Mononuclear cell (primary cell): ENCODE data around the gene GPC6. TPM values are rescaled to one million over a fixed set of nuclear protein-coding genes. Genes with fewer than 3 reads are reported as not detected.
"Not testable (repeated sequence)": the region's sequence is repeated elsewhere in the genome, so short reads cannot be mapped to it uniquely, and the experiment has no call there.

Experiments used
- H3K27me3 ChIP-seq: 2 replicates; pipeline ENCODE4 v1.6.0; 2011; ENCODE audit warnings: low read length, control low read depth; ENCODE audit not compliant: insufficient read depth
- H3K4me1 ChIP-seq: 2 replicates; pipeline ENCODE4 v1.5.1; 2011; ENCODE audit warnings: mild to moderate bottlenecking, low read length, control low read depth; ENCODE audit not compliant: insufficient read depth
- H3K4me3 ChIP-seq: 2 replicates; pipeline ENCODE4 v1.5.1; 2011; ENCODE audit warnings: mild to moderate bottlenecking, low read length, moderate library complexity
- H3K9me3 ChIP-seq: 2 replicates; pipeline ENCODE4 v1.5.1; 2011; ENCODE audit warnings: low read depth, mild to moderate bottlenecking, control low read depth, low read length
- total RNA-seq: library from RNA; depleted of rRNA; stranded (reverse); fragments of >200 nt; gene quantifications from one replicate; pipeline ENCODE4 v1.2.3, GENCODE V29; 2012

GPC6 gene
- total RNA-seq, 1 donor, result 0.31 TPM

GRCh38 chr13:93422980-93423543, 196.5 kb downstream of the GPC6 start:
- H3K4me3 ChIP-seq, result no peak overlapping the region
- H3K4me1 ChIP-seq, result no peaks in the 10 kb centered on the region
- H3K27me3 ChIP-seq, result no peaks in the 10 kb centered on the region
- no peaks in the 10 kb centered on the region for H3K9me3 ChIP-seq

- Histone ChIP-seq H3K4me3 (no peak overlapping the region), H3K4me1 (no peaks in the 10 kb centered on the region), H3K27me3 (no peaks in the 10 kb centered on the region), H3K9me3 (no peaks in the 10 kb centered on the region)
These were observed 198.8 kb downstream of the GPC6 start for GRCh38 chr13:93425411-93425810.

GRCh38 chr13:93430381-93430780, 203.8 kb downstream of the GPC6 start:
- H3K4me3 ChIP-seq, result no peak overlapping the region
- no peaks in the 10 kb centered on the region for H3K9me3 ChIP-seq
- H3K4me1 ChIP-seq, result no peaks in the 10 kb centered on the region
- H3K27me3 ChIP-seq, result no peaks in the 10 kb centered on the region

- H3K4me3 ChIP-seq, result no peak overlapping the region
- no peaks in the 10 kb centered on the region for H3K4me1 ChIP-seq
- H3K9me3 ChIP-seq, result no peaks in the 10 kb centered on the region
- no peaks in the 10 kb centered on the region for H3K27me3 ChIP-seq
These were observed 209.0 kb downstream of the GPC6 start for GRCh38 chr13:93435651-93436050.

- H3K27me3 ChIP-seq, result no peaks in the 10 kb centered on the region
- no peaks in the 10 kb centered on the region for H3K9me3 ChIP-seq
- no peaks in the 10 kb centered on the region for H3K4me1 ChIP-seq
- H3K4me3 ChIP-seq, result no peak overlapping the region
These were observed 210.5 kb downstream of the GPC6 start for GRCh38 chr13:93437081-93437480.

GRCh38 chr13:93446238-93446637, 219.6 kb downstream of the GPC6 start:
- H3K4me3 ChIP-seq, result no peak overlapping the region

GRCh38 chr13:93450191-93450621, 223.6 kb downstream of the GPC6 start:
- Histone ChIP-seq H3K4me1 (no peaks in the 10 kb centered on the region), H3K27me3 (no peaks in the 10 kb centered on the region), H3K9me3 (no peaks in the 10 kb centered on the region), H3K4me3 (no peak overlapping the region)

More at GRCh38 chr13:93446238-93446637, 219.6 kb downstream of the GPC6 start:
- Histone ChIP-seq H3K9me3 (no peaks in the 10 kb centered on the region), H3K27me3 (no peaks in the 10 kb centered on the region), H3K4me1 (no peaks in the 10 kb centered on the region)

- Histone ChIP-seq H3K4me3 (no peak overlapping the region), H3K4me1 (no peaks in the 10 kb centered on the region), H3K9me3 (no peaks in the 10 kb centered on the region), H3K27me3 (no peaks in the 10 kb centered on the region)
These were observed 224.2 kb downstream of the GPC6 start for GRCh38 chr13:93450761-93451160.

GRCh38 chr13:93454676-93455235, 228.1 kb downstream of the GPC6 start:
- not testable (repeated sequence) for H3K27me3 ChIP-seq, H3K4me1 ChIP-seq, H3K9me3 ChIP-seq, H3K4me3 ChIP-seq

GRCh38 chr13:93455861-93456260, 229.3 kb downstream of the GPC6 start:
- no peaks in the 10 kb centered on the region for H3K4me1 ChIP-seq

GRCh38 chr13:93460005-93460404, 233.4 kb downstream of the GPC6 start:
- H3K27me3 ChIP-seq, result no peaks in the 10 kb centered on the region
- no peak overlapping the region for H3K4me3 ChIP-seq
- no peaks in the 10 kb centered on the region for H3K9me3 ChIP-seq
- no peaks in the 10 kb centered on the region for H3K4me1 ChIP-seq

More at GRCh38 chr13:93455861-93456260, 229.3 kb downstream of the GPC6 start:
- Histone ChIP-seq H3K4me3 (no peak overlapping the region), H3K9me3 (no peaks in the 10 kb centered on the region), H3K27me3 (no peaks in the 10 kb centered on the region)

- Histone ChIP-seq H3K4me3 (no peak overlapping the region), H3K9me3 (no peaks in the 10 kb centered on the region), H3K4me1 (no peaks in the 10 kb centered on the region), H3K27me3 (no peaks in the 10 kb centered on the region)
These were observed 235.5 kb downstream of the GPC6 start for GRCh38 chr13:93462151-93462550.

GRCh38 chr13:93466502-93467036, 240.0 kb downstream of the GPC6 start:
- no peaks in the 10 kb centered on the region for H3K4me1 ChIP-seq
- H3K9me3 ChIP-seq, result peaks cover 10% of the 10 kb centered on the region
- no peaks in the 10 kb centered on the region for H3K27me3 ChIP-seq
- no peak overlapping the region for H3K4me3 ChIP-seq

- H3K27me3 ChIP-seq, result no peaks in the 10 kb centered on the region
- no peak overlapping the region for H3K4me3 ChIP-seq
- no peaks in the 10 kb centered on the region for H3K4me1 ChIP-seq
- peaks cover 10% of the 10 kb centered on the region for H3K9me3 ChIP-seq
These were observed 240.6 kb downstream of the GPC6 start for GRCh38 chr13:93467175-93467574.

- Histone ChIP-seq H3K9me3 (peaks cover 10% of the 10 kb centered on the region), H3K4me3 (no peak overlapping the region), H3K4me1 (no peaks in the 10 kb centered on the region), H3K27me3 (no peaks in the 10 kb centered on the region)
These were observed 241.8 kb downstream of the GPC6 start for GRCh38 chr13:93468433-93468832.

- Histone ChIP-seq H3K27me3 (no peaks in the 10 kb centered on the region), H3K4me1 (no peaks in the 10 kb centered on the region), H3K4me3 (no peak overlapping the region), H3K9me3 (peaks cover 10% of the 10 kb centered on the region)
These were observed 245.7 kb downstream of the GPC6 start for GRCh38 chr13:93472296-93472695.
